H1 (cell line): ENCODE results near the gene PRKCD. TPM values are rescaled to one million over a fixed set of nuclear protein-coding genes. Genes with fewer than 3 reads are reported as not detected.

Source experiments
- CTCF ChIA-PET: fragments of 300-600 bp; sonication (Branson Sonifier 250); formaldehyde crosslinking; loops from one replicate; lab custom pipeline; 2021; ENCODE audit not compliant: partially characterized antibody; lab: Charles Lee
- POLR2A ChIA-PET: fragments of 300-600 bp; sonication (Branson Sonifier 250); formaldehyde crosslinking; loops from one replicate; lab custom pipeline; 2021; ENCODE audit warnings: inconsistent platforms; ENCODE audit not compliant: partially characterized antibody; lab: Charles Lee
- DNase-seq, 2 experiments: peaks; one replicate each; pipeline versions ENCODE4 v3.0.0 to v3.0.0-alpha.2; 2010 to 2022; ENCODE audit warnings: low spot score in 2 of 2, low read depth in 1 of 2, mixed read lengths in 1 of 2
- FAIRE-seq: peaks from 2 replicates; lab custom pipeline; 2011; peaks lifted over from hg19 to GRCh38; lab: Jason Lieb, UNC
- H2AFZ ChIP-seq: 2 replicates; pipeline ENCODE4 v1.8.1; 2012; ENCODE audit warnings: low read length, inconsistent platforms
- H2AK5ac ChIP-seq: 2 replicates; pipeline ENCODE4 v1.6.1; 2013; ENCODE audit warnings: low read depth, low read length
- H2BK120ac ChIP-seq: replicated peaks from 2 replicates; pipeline ENCODE3; 2013; ENCODE audit warnings: low read depth, low read length, inconsistent platforms
- H2BK12ac ChIP-seq: 2 replicates; pipeline ENCODE4 v1.6.1; 2013; ENCODE audit warnings: low read depth, low read length
- H2BK15ac ChIP-seq: 2 replicates; pipeline ENCODE4 v1.6.1; 2013; ENCODE audit warnings: low read length
- H2BK20ac ChIP-seq: 2 replicates; pipeline ENCODE4 v1.6.1; 2013; ENCODE audit warnings: low read length
- H2BK5ac ChIP-seq: 2 replicates; pipeline ENCODE4 v1.6.1; 2013; ENCODE audit warnings: low read depth, low read length
- H3K14ac ChIP-seq: 2 replicates; pipeline ENCODE4 v1.6.1; 2013; ENCODE audit warnings: inconsistent platforms; ENCODE audit not compliant: insufficient read length
- H3K18ac ChIP-seq: 2 replicates; pipeline ENCODE4 v1.6.1; 2013; ENCODE audit warnings: low read length; ENCODE audit errors: extremely low read depth
- H3K23ac ChIP-seq: 2 replicates; pipeline ENCODE4 v1.6.1; 2013; ENCODE audit warnings: inconsistent platforms; ENCODE audit not compliant: insufficient read length
- H3K23me2 ChIP-seq: 2 replicates; pipeline ENCODE4 v1.6.1; 2013; ENCODE audit warnings: low read depth, low read length
- H3K27ac ChIP-seq: 2 replicates; pipeline ENCODE4 v1.6.1; 2011; ENCODE audit warnings: low read depth, low read length, inconsistent platforms
- H3K27me3 ChIP-seq, 4 experiments: replicated peaks in 1 of 4; 1 replicate in 1 of 4; 2 replicates in 3 of 4; pipeline versions ENCODE4 v1.6.1 to v1.8.1; 2011 to 2013; ENCODE audit warnings: low read length in 3 of 4, mild to moderate bottlenecking in 3 of 4, inconsistent platforms in 2 of 4, mixed read lengths in 2 of 4, moderate library complexity in 1 of 4; ENCODE audit not compliant: control insufficient read depth in 3 of 4, insufficient read depth in 3 of 4; ENCODE audit errors: extremely low read depth in 1 of 4
- H3K36me3 ChIP-seq, 4 experiments: 2 replicates each; pipeline versions ENCODE4 v1.6.1 to v1.8.1; 2011 to 2013; ENCODE audit warnings: mild to moderate bottlenecking in 4 of 4, low read length in 3 of 4, moderate library complexity in 2 of 4, control low read depth in 1 of 4, inconsistent platforms in 1 of 4; ENCODE audit not compliant: insufficient read depth in 4 of 4, control insufficient read depth in 2 of 4
- H3K4ac ChIP-seq: replicated peaks from 2 replicates; pipeline ENCODE3; 2013; ENCODE audit warnings: low read length, low read depth, mixed read lengths, inconsistent platforms; ENCODE audit not compliant: insufficient read length
- H3K4me1 ChIP-seq, 4 experiments: replicated peaks in 1 of 4; 1 replicate in 1 of 4; 2 replicates in 3 of 4; pipeline versions ENCODE4 v1.6.1 to v1.8.1; 2011 to 2013; ENCODE audit warnings: low read length in 3 of 4, inconsistent platforms in 2 of 4, mixed read lengths in 1 of 4; ENCODE audit not compliant: insufficient read depth in 4 of 4, control insufficient read depth in 3 of 4
- H3K4me2 ChIP-seq, 2 experiments: 2 replicates each; pipeline versions ENCODE4 v1.6.1 to v1.8.1; 2011 to 2013; ENCODE audit warnings: low read depth in 2 of 2, low read length in 2 of 2, control low read depth in 1 of 2, inconsistent platforms in 1 of 2, mild to moderate bottlenecking in 1 of 2; ENCODE audit not compliant: insufficient read depth in 1 of 2
- H3K4me3 ChIP-seq, 4 experiments: fragments of 200-600, 300-600 bp in 1 of 4; sonication (generic), shearing (Covaris generic), sonication (Bioruptor Twin) in 1 of 4; 2 replicates each; pipeline versions ENCODE4 v1.5.1 to v1.8.1; 2011 to 2016; ENCODE audit warnings: low read length in 4 of 4, low read depth in 3 of 4, control low read depth in 2 of 4, inconsistent platforms in 2 of 4, mild to moderate bottlenecking in 2 of 4, mixed read lengths in 1 of 4, moderate library complexity in 1 of 4; ENCODE audit not compliant: insufficient read depth in 2 of 4; ENCODE audit errors: extremely low read depth in 1 of 4
- H3K56ac ChIP-seq: replicated peaks from 2 replicates; pipeline ENCODE3; 2013; ENCODE audit warnings: low read depth, mild to moderate bottlenecking, mixed read lengths, low read length, inconsistent platforms; ENCODE audit not compliant: insufficient read length
- H3K79me1 ChIP-seq: 2 replicates; pipeline ENCODE4 v1.6.1; 2013; ENCODE audit warnings: low read depth, low read length, control low read depth
- H3K79me2 ChIP-seq, 2 experiments: 2 replicates each; pipeline versions ENCODE4 v1.6.1 to v1.8.1; 2012 to 2013; ENCODE audit warnings: low read length in 2 of 2, mild to moderate bottlenecking in 2 of 2, inconsistent platforms in 1 of 2; ENCODE audit not compliant: insufficient read depth in 2 of 2, control insufficient read depth in 1 of 2
- H3K9ac ChIP-seq, 4 experiments: replicated peaks in 1 of 4; 1 replicate in 1 of 4; 2 replicates in 3 of 4; pipeline versions ENCODE4 v1.6.1 to v1.8.1; 2011 to 2013; ENCODE audit warnings: low read depth in 3 of 4, low read length in 3 of 4, control low read depth in 2 of 4, mild to moderate bottlenecking in 2 of 4, moderate library complexity in 2 of 4, inconsistent platforms in 1 of 4; ENCODE audit errors: extremely low read depth in 1 of 4
- H3K9me3 ChIP-seq, 2 experiments: 2 replicates each; pipeline versions ENCODE4 v1.6.1 to v1.8.1; 2012 to 2013; ENCODE audit warnings: mild to moderate bottlenecking in 2 of 2, moderate library complexity in 2 of 2, control low read depth in 1 of 2, inconsistent platforms in 1 of 2, low read depth in 1 of 2, low read length in 1 of 2, mixed read lengths in 1 of 2; ENCODE audit not compliant: insufficient read depth in 2 of 2
- H4K20me1 ChIP-seq, 2 experiments: replicated peaks in 1 of 2; 2 replicates each; pipeline versions ENCODE3 to v1.8.1; 2011 to 2013; ENCODE audit warnings: inconsistent platforms in 2 of 2, low read length in 2 of 2, mild to moderate bottlenecking in 1 of 2; ENCODE audit not compliant: insufficient read depth in 2 of 2, control insufficient read depth in 1 of 2
- H4K5ac ChIP-seq: 2 replicates; pipeline ENCODE4 v1.6.1; 2013; ENCODE audit warnings: low read length, low read depth, mixed read lengths, inconsistent platforms; ENCODE audit not compliant: insufficient read length
- H4K8ac ChIP-seq: 2 replicates; pipeline ENCODE4 v1.8.0; 2013; ENCODE audit warnings: mild to moderate bottlenecking, moderate library complexity, low read length, inconsistent platforms; ENCODE audit not compliant: insufficient read depth; ENCODE audit errors: extremely low read depth
- H4K91ac ChIP-seq: replicated peaks from 2 replicates; pipeline ENCODE3; 2013; ENCODE audit warnings: low read length, mixed read lengths, inconsistent platforms; ENCODE audit not compliant: insufficient read length
- FOSL1 ChIP-seq: IDR thresholded peaks from 2 replicates; pipeline ENCODE4 v1.6.1; 2011; ENCODE audit warnings: mild to moderate bottlenecking, low read depth, low read length, moderate library complexity; ENCODE audit not compliant: insufficient read depth
- RXRA ChIP-seq: IDR thresholded peaks from 2 replicates; pipeline ENCODE4 v1.6.1; 2011; ENCODE audit warnings: low read depth, mild to moderate bottlenecking, low read length, moderate library complexity; ENCODE audit not compliant: insufficient read depth
- TBP ChIP-seq: IDR thresholded peaks from 2 replicates; pipeline ENCODE4 v1.6.1; 2011; ENCODE audit warnings: low read depth, low read length, improper control_type of control experiment
- WGBS, 2 experiments: shearing (Covaris generic) in 1 of 2; methylation state at CpG; one replicate each; pipeline versions ENCODE4 v1.1.6 to v1.1.7; 2013 to 2015; ENCODE audit warnings: low lambda C conversion rate in 2 of 2, mixed read lengths in 2 of 2, inconsistent platforms in 1 of 2, low coverage in 1 of 2, missing lambda C conversion rate in 1 of 2; ENCODE audit not compliant: insufficient replicate concordance in 2 of 2, insufficient coverage in 1 of 2, insufficient read length in 1 of 2; ENCODE audit errors: extremely low coverage in 1 of 2, missing lambda C conversion rate in 1 of 2; 5-methylcytosine and 5-hydroxymethylcytosine counted together
- polyA plus RNA-seq, 7 experiments: library from polyadenylated mRNA; depleted of rRNA in 3 of 7; stranded (reverse) in 5 of 7; unstranded in 2 of 7; fragments of >200 nt in 5 of 7; fragments of 200-250 nt in 2 of 7; gene quantifications; 1 replicate in 5 of 7; 2 replicates in 1 of 7; 4 replicates in 1 of 7; pipeline versions ENCODE4 v1.2.1 to v1.2.3, GENCODE V29; 2011 to 2013; ENCODE audit warnings: missing spikeins in 2 of 7, mixed read lengths in 2 of 7
- total RNA-seq: library from RNA; stranded (reverse); fragmentation: NEBNext Ultra II Directional; extraction: Animal tissue kit (Norgen Biotek cat#: 25700); gene quantifications from 2 replicates; pipeline ENCODE4 v1.2.1, GENCODE V29; 2021

Gene PRKCD
- total and polyA plus RNA-seq, 2 of the 8 experiments (the other 6 are each of a cell fraction or from before 2014, with no cell fraction given), result 22.6 to 23.9 TPM

DNA sequence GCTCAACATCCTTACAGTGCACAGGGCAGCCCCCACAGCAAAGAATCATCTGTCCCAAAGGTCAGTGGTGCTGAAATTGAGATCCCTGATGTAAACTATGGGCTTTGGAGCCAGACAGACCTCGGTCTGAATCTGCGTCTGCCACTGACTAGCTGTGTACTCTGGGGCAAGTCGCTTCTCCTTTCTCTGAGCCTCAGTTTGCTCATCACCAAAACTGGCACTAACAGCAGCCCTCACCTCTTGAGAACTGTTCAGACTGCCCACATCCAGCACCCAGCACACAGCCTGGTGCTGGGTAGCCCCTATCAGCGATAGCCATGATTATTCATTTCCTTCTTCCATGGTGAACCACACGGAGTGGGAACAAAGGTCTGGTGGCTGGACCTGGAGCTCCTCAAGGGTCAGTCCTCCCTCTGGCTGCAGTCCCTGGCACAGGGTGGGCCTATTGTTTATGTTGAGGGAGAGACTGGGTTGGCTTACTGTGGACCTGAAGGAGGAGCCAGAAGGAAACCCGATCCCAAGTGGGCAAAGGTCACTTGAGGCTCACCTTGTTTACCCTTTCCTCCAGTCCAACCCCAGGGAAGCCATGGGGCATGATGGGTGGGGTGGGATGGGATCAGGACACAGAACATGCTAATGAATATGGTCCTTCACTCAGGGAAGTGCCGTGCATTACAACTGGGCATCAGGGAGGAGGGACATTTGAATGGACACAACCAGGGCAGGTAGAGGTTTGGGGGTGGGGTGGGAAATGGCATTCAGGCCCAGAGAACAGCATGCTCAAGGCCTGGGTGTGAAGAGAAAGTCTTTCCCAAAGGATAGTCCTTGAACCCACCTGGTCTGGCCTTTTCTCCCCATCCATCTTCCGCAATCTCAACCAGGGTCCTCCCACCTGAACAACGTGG is 1.6 kb upstream of the PRKCD start:
- Histone ChIP-seq H2BK12ac (no peak overlapping the region; the same call in 1 of the 2 replicates), H4K8ac (no peak overlapping the region), H2BK20ac (no peak overlapping the region), H3K18ac (peak overlapping the region; percentile 62), H3K4me1 (peaks cover 3 to 33% (median 21%) of the 10 kb centered on the region in 4 experiments), H3K27me3 (peaks cover 0 to 17% (median 6%) of the 10 kb centered on the region in 4 experiments; a peak in 3 of 7 replicates), H3K4me2 (peak overlapping the region; percentile 87 to 93; a peak in 3 of 4 replicates), H3K23ac (no peak overlapping the region), H3K79me1 (peaks cover 11% of the 10 kb centered on the region), H2BK5ac (no peak overlapping the region), H2AFZ (no peak overlapping the region)
- DNase-seq, result no peak
- 78% methylated on average over 9 of the region's 9 CpGs; no CpG with 5 or more reads in 1 of the 2 experiments for whole genome bisulfite sequencing, 2 experiments
- CTCF ChIA-PET, result interaction anchor here (0.6 to 4.0 kb wide), 18 partner anchors 8 to 965 kb away, joined by 3 to 30 read pairs (median 5); partner anchors contain the start of gene RFT1
- no peak for TF ChIP-seq TBP
- no peak for TF ChIP-seq FOSL1
- 0 out of 2 replicates have a peak, but pooled peaks have one; percentile 67 for TF ChIP-seq RXRA
- TF ChIP-seq, all 59 proteins: peak for 1
- H4K91ac ChIP-seq, result no peak overlapping the region
- H3K36me3 ChIP-seq, result no peaks in the 10 kb centered on the region
- 0 out of 2 replicates have a peak overlapping the region, but pooled peaks have one; percentile 73 for H2BK15ac ChIP-seq
- no peak overlapping the region for H3K27ac ChIP-seq
- H2BK120ac ChIP-seq, result no peak overlapping the region
- 0 out of 2 replicates have a peak overlapping the region, but pooled peaks have one; percentile 32 for H2AK5ac ChIP-seq
- FAIRE-seq, result peak; percentile 65
- peaks cover 14% of the 10 kb centered on the region for H3K23me2 ChIP-seq
- no peak overlapping the region; a peak in 1 of 7 replicates for H3K9ac ChIP-seq
- H4K5ac ChIP-seq, result no peak overlapping the region
- H4K20me1 ChIP-seq, result peaks cover 3 to 8% of the 10 kb centered on the region in 2 experiments
- peaks cover 0 to 9% of the 10 kb centered on the region in 2 experiments; a peak in 1 of 4 replicates for H3K79me2 ChIP-seq
- H3K56ac ChIP-seq, result no peak overlapping the region
- POLR2A ChIA-PET, result interaction anchor here (1.0 to 7.4 kb wide), 5 partner anchors 11 to 38 kb away, joined by 3 to 56 read pairs (median 3); no protein-coding TSS in a partner anchor
- H3K4ac ChIP-seq, result peak overlapping the region; percentile 10
- H3K9me3 ChIP-seq, result no peaks in the 10 kb centered on the region
- H3K4me3 ChIP-seq, result no peak overlapping the region; a peak in 1 of 8 replicates
- no peak overlapping the region for H3K14ac ChIP-seq
